Activated gamma-delta T cell treated with anti-CD3 and anti-CD28 coated beads, Interleukin-2, amount 50 U/mL, for 16 hours (primary cell): Measurements from ENCODE around the gene CDKN2B-AS1.
"Not testable (repeated sequence)": the region's sequence is repeated elsewhere in the genome, so short reads cannot be mapped to it uniquely, and the experiment has no call there.

Experiments used
- DNase-seq: peaks from one replicate; pipeline ENCODE4 v3.0.0-alpha.2; 2020; ENCODE audit warnings: low read depth

The CDKN2B-AS1 gene

GRCh38 chr9:21994556-21995005 is at the start of gene CDKN2B-AS1:
CDKN2B-AS1 (plus strand) TSS chr9:21994791.
- no peak for DNase-seq

GRCh38 chr9:21945606-21946005 is 49.0 kb upstream of the CDKN2B-AS1 start:
- no peak for DNase-seq

GRCh38 chr9:21958833-21959232 is 35.8 kb upstream of the CDKN2B-AS1 start:
- no peak for DNase-seq

GRCh38 chr9:21959268-21959667 is 35.3 kb upstream of the CDKN2B-AS1 start:
- not testable (repeated sequence) for DNase-seq

- no peak for DNase-seq
These were observed 33.0 kb upstream of the CDKN2B-AS1 start for GRCh38 chr9:21961569-21961968.

GRCh38 chr9:21964925-21965385 is 29.6 kb upstream of the CDKN2B-AS1 start:
- DNase-seq = no peak

GRCh38 chr9:21965401-21965951 is 29.1 kb upstream of the CDKN2B-AS1 start:
- DNase-seq = no peak

- DNase-seq = no peak
These were observed 28.3 kb upstream of the CDKN2B-AS1 start for GRCh38 chr9:21966140-21966851.

GRCh38 chr9:21967169-21967568 is 27.4 kb upstream of the CDKN2B-AS1 start:
- DNase-seq = no peak

- no peak for DNase-seq
These were observed 26.9 kb upstream of the CDKN2B-AS1 start for GRCh38 chr9:21967702-21968101.

GRCh38 chr9:21968331-21969010 is 26.1 kb upstream of the CDKN2B-AS1 start:
- no peak for DNase-seq

- DNase-seq = no peak
These were observed 25.3 kb upstream of the CDKN2B-AS1 start for GRCh38 chr9:21969011-21969940.

GRCh38 chr9:21969951-21970799 is 24.4 kb upstream of the CDKN2B-AS1 start:
- no peak for DNase-seq

GRCh38 chr9:21970800-21971640 is 23.6 kb upstream of the CDKN2B-AS1 start:
- no peak for DNase-seq

- DNase-seq = no peak
These were observed 22.2 kb upstream of the CDKN2B-AS1 start for GRCh38 chr9:21972361-21972760.

- no peak for DNase-seq
These were observed 20.3 kb upstream of the CDKN2B-AS1 start for GRCh38 chr9:21974343-21974721.

- no peak for DNase-seq
These were observed 19.7 kb upstream of the CDKN2B-AS1 start for GRCh38 chr9:21974722-21975409.

GRCh38 chr9:21976334-21976875 is 18.2 kb upstream of the CDKN2B-AS1 start:
- no peak for DNase-seq

- DNase-seq = no peak
These were observed 12.2 kb upstream of the CDKN2B-AS1 start for GRCh38 chr9:21982391-21982790.
